Neural cell (in vitro differentiated cells): ENCODE measurements around the gene ZNF500. TPM values are rescaled to one million over a fixed set of nuclear protein-coding genes. Genes with fewer than 3 reads are reported as not detected.

Experiments
- H2AFZ ChIP-seq: fragments of 200-600, 300-800 bp; sonication (generic), shearing (Covaris generic); 2 replicates; pipeline ENCODE4 v1.6.0; 2014; ENCODE audit warnings: low read depth, mild to moderate bottlenecking, antibody characterized with exemption, low read length, moderate library complexity
- H3F3A ChIP-seq: fragments of 200-600 bp; shearing (Covaris generic); 2 replicates; pipeline ENCODE4 v1.6.1; 2016; ENCODE audit warnings: mild to moderate bottlenecking, moderate library complexity, mixed read lengths, antibody characterized with exemption, low read length; ENCODE audit not compliant: insufficient read depth, poor library complexity, severe bottlenecking
- H3K27ac ChIP-seq: fragments of 200-600, 300-800 bp; sonication (generic), shearing (Covaris generic); 2 replicates; pipeline ENCODE4 v1.5.1; 2014; ENCODE audit warnings: mild to moderate bottlenecking, low read length, moderate library complexity
- H3K27me3 ChIP-seq: fragments of 300-800, 200-600 bp; sonication (generic), shearing (Covaris generic); 2 replicates; pipeline ENCODE4 v1.6.0; 2014; ENCODE audit warnings: mild to moderate bottlenecking, low read depth, low read length, moderate library complexity; ENCODE audit not compliant: insufficient read depth
- H3K36me3 ChIP-seq: fragments of 300-800, 200-600 bp; sonication (generic), shearing (Covaris generic); 2 replicates; pipeline ENCODE4 v1.5.1; 2014; ENCODE audit warnings: mild to moderate bottlenecking, antibody characterized with exemption, low read length, moderate library complexity; ENCODE audit not compliant: insufficient read depth
- H3K4me2 ChIP-seq: fragments of 300-800, 200-600 bp; sonication (generic), shearing (Covaris generic); 2 replicates; pipeline ENCODE4 v1.6.0; 2014; ENCODE audit warnings: mild to moderate bottlenecking, low read length
- H3K4me3 ChIP-seq: fragments of 300-800, 200-600 bp; sonication (generic), shearing (Covaris generic); 2 replicates; pipeline ENCODE4 v1.5.1; 2014; ENCODE audit warnings: mild to moderate bottlenecking, low read length, moderate library complexity
- H3K79me2 ChIP-seq: fragments of 200-600 bp; shearing (Covaris generic); replicated peaks from 2 replicates; pipeline ENCODE4 v1.6.0; 2014; ENCODE audit warnings: mild to moderate bottlenecking, low read length, moderate library complexity; ENCODE audit not compliant: insufficient read depth
- H3K9ac ChIP-seq: fragments of 300-800, 200-600 bp; sonication (generic), shearing (Covaris generic); 2 replicates; pipeline ENCODE4 v1.6.1; 2016; ENCODE audit warnings: mild to moderate bottlenecking, low read length, mixed read lengths
- H3K9me2 ChIP-seq: fragments of 200-600 bp; shearing (Covaris generic); 2 replicates; pipeline ENCODE4 v1.6.1; 2016; ENCODE audit warnings: mild to moderate bottlenecking, low read length, mixed read lengths; ENCODE audit not compliant: insufficient read depth
- H3K9me3 ChIP-seq: fragments of 200-600, 300-800 bp; sonication (generic), shearing (Covaris generic); 2 replicates; pipeline ENCODE4 v1.6.1; 2016; ENCODE audit warnings: mild to moderate bottlenecking, mixed run types, low read length, moderate library complexity, mixed read lengths
- H4K20me1 ChIP-seq: fragments of 200-600 bp; shearing (Covaris generic); 2 replicates; pipeline ENCODE4 v1.6.1; 2016; ENCODE audit warnings: mild to moderate bottlenecking, mixed run types; ENCODE audit not compliant: insufficient read depth
- CTCF ChIP-seq: fragments of 450-650 bp; IDR thresholded peaks from 2 replicates; pipeline ENCODE4 v1.5.1; 2014; ENCODE audit warnings: antibody characterized with exemption, mild to moderate bottlenecking, moderate library complexity; ENCODE audit not compliant: poor library complexity, severe bottlenecking
- EP300 ChIP-seq: fragments of 450-650 bp; conservative IDR thresholded peaks from 2 replicates; pipeline ENCODE4 v1.6.1; 2014; ENCODE audit warnings: antibody characterized with exemption, mild to moderate bottlenecking, moderate library complexity; ENCODE audit not compliant: poor library complexity, severe bottlenecking
- EZH2 ChIP-seq: fragments of 200-600, 300-800 bp; shearing (Covaris generic), sonication (generic); IDR thresholded peaks from 2 replicates; pipeline ENCODE4 v1.6.1; 2014; ENCODE audit warnings: antibody characterized with exemption, low read length, borderline replicate concordance, mild to moderate bottlenecking; ENCODE audit not compliant: insufficient read depth, poor library complexity, severe bottlenecking
- MXI1 ChIP-seq: fragments of 450-650 bp; conservative IDR thresholded peaks from 2 replicates; pipeline ENCODE4 v1.6.1; 2014; ENCODE audit warnings: antibody characterized with exemption, mild to moderate bottlenecking; ENCODE audit not compliant: poor library complexity, severe bottlenecking
- POLR2AphosphoS5 ChIP-seq: IDR thresholded peaks from 2 replicates; pipeline ENCODE4 v1.6.1; 2012
- RAD21 ChIP-seq: fragments of 450-650 bp; conservative IDR thresholded peaks from 2 replicates; pipeline ENCODE4 v1.6.1; 2014; ENCODE audit warnings: antibody characterized with exemption, mild to moderate bottlenecking, moderate library complexity
- REST ChIP-seq: IDR thresholded peaks from 2 replicates; pipeline ENCODE4 v1.6.1; 2012; ENCODE audit warnings: borderline replicate concordance
- SMC3 ChIP-seq: fragments of 450-650 bp; conservative IDR thresholded peaks from 2 replicates; pipeline ENCODE4 v1.6.1; 2014; ENCODE audit warnings: antibody characterized with exemption, mild to moderate bottlenecking, moderate library complexity; ENCODE audit not compliant: poor library complexity
- TAF1 ChIP-seq: IDR thresholded peaks from 2 replicates; pipeline ENCODE4 v1.6.1; 2012; ENCODE audit warnings: low read depth
- polyA plus RNA-seq: library from polyadenylated mRNA; depleted of rRNA; stranded (reverse); fragments of >200 nt; gene quantifications from 2 replicates; pipeline ENCODE4 v1.2.3, GENCODE V29; 2014

ZNF500 gene
- polyA plus RNA-seq, 1 donor from 2014 or later, result 16.0 TPM

GRCh38 chr16:4799171-4799855 is 32.4 kb upstream of the ZNF500 start:
- H3K36me3 ChIP-seq, result no peaks in the 10 kb centered on the region
- no peaks in the 10 kb centered on the region for H4K20me1 ChIP-seq
- no peaks in the 10 kb centered on the region for H3K79me2 ChIP-seq
- H2AFZ ChIP-seq, result no peak overlapping the region
- H3K4me2 ChIP-seq, result no peak overlapping the region
- no peaks in the 10 kb centered on the region for H3K9me2 ChIP-seq
- no peaks in the 10 kb centered on the region for H3K27me3 ChIP-seq
- H3K9me3 ChIP-seq, result no peaks in the 10 kb centered on the region
- no peak overlapping the region for H3K27ac ChIP-seq
- TF ChIP-seq RAD21 (no peak), EZH2 (no peak), SMC3 (no peak), TAF1 (no peak), REST (no peak), MXI1 (no peak), POLR2AphosphoS5 (no peak), CTCF (no peak), EP300 (no peak)
- no peak overlapping the region for H3K9ac ChIP-seq
- H3F3A ChIP-seq, result no peaks in the 10 kb centered on the region
- no peak overlapping the region for H3K4me3 ChIP-seq

- H3K27ac ChIP-seq, result no peak overlapping the region
- no peak overlapping the region for H2AFZ ChIP-seq
- no peaks in the 10 kb centered on the region for H3K9me3 ChIP-seq
- H3K4me2 ChIP-seq, result no peak overlapping the region
- H3K27me3 ChIP-seq, result no peaks in the 10 kb centered on the region
- no peaks in the 10 kb centered on the region for H3K79me2 ChIP-seq
- H3K36me3 ChIP-seq, result no peaks in the 10 kb centered on the region
- H3K9ac ChIP-seq, result no peak overlapping the region
- no peaks in the 10 kb centered on the region for H3F3A ChIP-seq
- no peaks in the 10 kb centered on the region for H4K20me1 ChIP-seq
- H3K9me2 ChIP-seq, result no peaks in the 10 kb centered on the region
- H3K4me3 ChIP-seq, result no peak overlapping the region
- TF ChIP-seq CTCF (no peak), SMC3 (no peak), REST (no peak), RAD21 (no peak), POLR2AphosphoS5 (no peak), TAF1 (no peak), MXI1 (no peak), EP300 (no peak), EZH2 (no peak)
Observed at GRCh38 chr16:4798456-4798855, 31.5 kb upstream of the ZNF500 start.
